PC-3 (cell line): ENCODE results near the gene ECE1. TPM values are rescaled to one million over a fixed set of nuclear protein-coding genes. Genes with fewer than 3 reads are reported as not detected.
A peak's percentile ranks its signal among the peaks of the same experiment; 100 is the strongest.

Experiments
- ATAC-seq: fragments of 200-7000 bp; cut with Tn5 transposase; 2 replicates; pipeline ENCODE4 v1.9.1; 2020; ENCODE audit warnings: mild to moderate bottlenecking, moderate library complexity
- BruUV-seq: library from RNA; stranded (reverse); fragments of 400-500 nt; replicated peaks from 2 replicates; lab custom pipeline; 2021; lab: Mats Ljungman, UMichigan
- CTCF ChIA-PET: fragments of 300-600 bp; sonication (Branson Sonifier 250); formaldehyde crosslinking; loops from one replicate; lab custom pipeline; 2022; ENCODE audit warnings: antibody characterized with exemption; lab: Charles Lee
- POLR2A ChIA-PET: fragments of 300-600 bp; sonication (Branson Sonifier 250); formaldehyde crosslinking; loops from one replicate; lab custom pipeline; 2022; ENCODE audit warnings: antibody characterized with exemption; ENCODE audit not compliant: unreplicated experiment; lab: Charles Lee
- DNase-seq: peaks from one replicate; pipeline ENCODE4 v3.0.0-alpha.2; 2015
- H2AFZ ChIP-seq: fragments of 300-600 bp; sonication (generic); 2 replicates; pipeline ENCODE4 v1.6.0; 2016; ENCODE audit warnings: antibody characterized with exemption, low read length
- H3F3A ChIP-seq: fragments of 300-600 bp; sonication (generic); one replicate; pipeline ENCODE4 v1.6.0; 2017; ENCODE audit warnings: antibody characterized with exemption, low read length, control low read depth, mild to moderate bottlenecking; ENCODE audit not compliant: unreplicated experiment
- H3K27ac ChIP-seq: fragments of 300-600 bp; sonication (generic); 2 replicates; pipeline ENCODE4 v1.5.1; 2016; ENCODE audit warnings: mild to moderate bottlenecking, low read length
- H3K27me3 ChIP-seq: fragments of 300-600 bp; sonication (generic); 2 replicates; pipeline ENCODE4 v1.6.1; 2016; ENCODE audit warnings: low read length, mixed read lengths
- H3K36me3 ChIP-seq: fragments of 300-600 bp; sonication (generic); 2 replicates; pipeline ENCODE4 v1.6.1; 2016; ENCODE audit warnings: low read depth, mixed run types, low read length, mixed read lengths
- H3K4me1 ChIP-seq: fragments of 300-600 bp; sonication (generic); 2 replicates; pipeline ENCODE4 v1.5.1; 2016; ENCODE audit warnings: low read length; ENCODE audit not compliant: insufficient read depth
- H3K4me2 ChIP-seq: fragments of 300-600 bp; sonication (generic); 2 replicates; pipeline ENCODE4 v1.6.0; 2016; ENCODE audit warnings: low read length
- H3K4me3 ChIP-seq: fragments of 300-600 bp; sonication (generic); 2 replicates; pipeline ENCODE4 v1.5.1; 2016; ENCODE audit warnings: mild to moderate bottlenecking, low read length, mixed read lengths
- H3K79me2 ChIP-seq: fragments of 300-600 bp; sonication (generic); 2 replicates; pipeline ENCODE4 v1.6.1; 2017; ENCODE audit warnings: low read length, mixed read lengths
- H3K9ac ChIP-seq: fragments of 300-600 bp; sonication (generic); 2 replicates; pipeline ENCODE4 v1.6.0; 2016; ENCODE audit warnings: mild to moderate bottlenecking, low read length
- H3K9me2 ChIP-seq: fragments of 300-600 bp; sonication (generic); replicated peaks from 2 replicates; pipeline ENCODE4 v1.6.1; 2016; ENCODE audit warnings: mixed run types, low read length, mixed read lengths
- H3K9me3 ChIP-seq: fragments of 300-600 bp; sonication (generic); 2 replicates; pipeline ENCODE4 v1.6.1; 2016; ENCODE audit warnings: low read length, mixed read lengths
- H4K20me1 ChIP-seq: fragments of 300-600 bp; sonication (generic); 2 replicates; pipeline ENCODE4 v1.6.1; 2016; ENCODE audit warnings: low read length, mixed read lengths
- CTCF ChIP-seq: fragments of 300-600 bp; sonication (generic); conservative IDR thresholded peaks from 2 replicates; pipeline ENCODE4 v1.5.1; 2017; ENCODE audit warnings: antibody characterized with exemption, low read depth, mild to moderate bottlenecking, low read length
- EZH2 ChIP-seq: fragments of 300-600 bp; sonication (generic); IDR thresholded peaks from one replicate; pipeline ENCODE4 v1.6.1; 2017; ENCODE audit warnings: antibody characterized with exemption, mild to moderate bottlenecking, low read length; ENCODE audit not compliant: unreplicated experiment
- EZH2phosphoT487 ChIP-seq: fragments of 300-600 bp; sonication (generic); IDR thresholded peaks from 2 replicates; pipeline ENCODE4 v1.6.1; 2018; ENCODE audit warnings: mild to moderate bottlenecking, antibody characterized with exemption, low read length, borderline replicate concordance
- intact Hi-C: fragments of 100-400 bp; cut with micrococcal nuclease; formaldehyde crosslinking; loops from 2 replicates; pipeline ENCODE4 v1.9.0; 2023
- total RNA-seq: library from RNA; depleted of rRNA; stranded (reverse); fragments of >200 nt; gene quantifications from 2 replicates; pipeline ENCODE4 v1.2.3, GENCODE V29; 2014

Gene ECE1
- total RNA-seq, 1 experiment from 2014 or later, result 86.8 TPM

GRCh38 chr1:21270086-21270689, 20.1 kb downstream of the ECE1 start:
- ChIA-PET POLR2A (interaction anchor here (0.6 kb wide), 1 partner anchor 39 kb away, joined by 10 read pairs; no protein-coding TSS in a partner anchor), CTCF (interaction anchor here (0.5 to 1.2 kb wide), 10 partner anchors 9 to 311 kb away, joined by 3 to 10 read pairs (median 6); no protein-coding TSS in a partner anchor)
- DNase-seq (peak; percentile 75), ATAC-seq (peak; percentile 45; the same call in 1 of the 2 replicates)
- no peaks in the 10 kb centered on the region for H3K9me3 ChIP-seq
- peak; percentile 95 for TF ChIP-seq CTCF
- no peak for TF ChIP-seq EZH2
- TF ChIP-seq EZH2phosphoT487, result no peak
- peaks cover 14% of the 10 kb centered on the region for H3K4me1 ChIP-seq
- no peaks in the 10 kb centered on the region for H3K27me3 ChIP-seq
- H3K79me2 ChIP-seq, result no peaks in the 10 kb centered on the region
- H3K36me3 ChIP-seq, result peaks cover 26% of the 10 kb centered on the region
- H3K4me3 ChIP-seq, result no peak overlapping the region
- BruUV-seq, result no TSS peak
- no peaks in the 10 kb centered on the region for H3K9me2 ChIP-seq
- no peak overlapping the region for H3K27ac ChIP-seq
- intact Hi-C loops, result no loop called here
- no peak overlapping the region for H3K9ac ChIP-seq
- no peak overlapping the region for H3K4me2 ChIP-seq
- H4K20me1 ChIP-seq, result no peaks in the 10 kb centered on the region
- H3F3A ChIP-seq, result peaks cover 4% of the 10 kb centered on the region
- no peak overlapping the region for H2AFZ ChIP-seq

GRCh38 chr1:21269461-21270085, 20.7 kb downstream of the ECE1 start:
- Histone ChIP-seq H3K4me3 (no peak overlapping the region), H3K4me2 (no peak overlapping the region), H3K79me2 (no peaks in the 10 kb centered on the region), H3K27ac (no peak overlapping the region), H3K9me2 (no peaks in the 10 kb centered on the region), H4K20me1 (no peaks in the 10 kb centered on the region), H3K27me3 (no peaks in the 10 kb centered on the region), H3K9me3 (no peaks in the 10 kb centered on the region), H3K4me1 (peaks cover 20% of the 10 kb centered on the region), H3K9ac (no peak overlapping the region), H3K36me3 (peaks cover 26% of the 10 kb centered on the region), H2AFZ (no peak overlapping the region), H3F3A (peaks cover 4% of the 10 kb centered on the region)
- DNase-seq (no peak), ATAC-seq (no peak)
- ChIA-PET POLR2A (no interaction called here), CTCF (interaction anchor here (0.6 to 1.2 kb wide), 5 partner anchors 8 to 378 kb away, joined by 3 to 10 read pairs (median 4); no protein-coding TSS in a partner anchor)
- BruUV-seq, result no TSS peak
- no peak for TF ChIP-seq EZH2phosphoT487
- no peak for TF ChIP-seq CTCF
- no peak for TF ChIP-seq EZH2
- intact Hi-C loops, result no loop called here
